DND-41 (cell line): ENCODE results near the gene EPHA3.

Source experiments
- CTCF ChIP-seq: IDR thresholded peaks from 2 replicates; pipeline ENCODE4 v1.5.1; 2012; ENCODE audit warnings: borderline replicate concordance, low read length, moderate library complexity, mild to moderate bottlenecking; ENCODE audit not compliant: poor library complexity, severe bottlenecking; ENCODE audit errors: extremely low read depth
- EZH2 ChIP-seq: IDR thresholded peaks from 3 replicates; pipeline ENCODE4 v1.6.1; 2012; ENCODE audit warnings: borderline replicate concordance, low read depth, mild to moderate bottlenecking, moderate library complexity, low read length, inconsistent platforms; ENCODE audit not compliant: severe bottlenecking

- TF ChIP-seq CTCF (no peak), EZH2 (no peak)
Measured at GRCh38 chr3:89306540-89306939, 199.1 kb downstream of the EPHA3 start.
